GM12878 (cell line): ENCODE measurements around the gene DDX50. TPM values are rescaled to one million over a fixed set of nuclear protein-coding genes. Genes with fewer than 3 reads are reported as not detected.
A peak's percentile ranks its signal among the peaks of the same experiment; 100 is the strongest.

Source experiments
- BMI1 ChIP-seq: fragments of 450-650 bp; IDR thresholded peaks from 2 replicates; pipeline ENCODE4 v1.6.1; 2016; ENCODE audit warnings: mild to moderate bottlenecking, moderate library complexity, borderline replicate concordance
- FOS ChIP-seq: IDR thresholded peaks from 3 replicates; pipeline ENCODE4 v1.6.1; 2011; ENCODE audit warnings: borderline replicate concordance; ENCODE audit not compliant: insufficient read length; ENCODE audit errors: extremely low read depth
- GATAD2B ChIP-seq: fragments of 450-650 bp; conservative IDR thresholded peaks from 2 replicates; pipeline ENCODE4 v1.6.1; 2017; ENCODE audit warnings: low read depth, mild to moderate bottlenecking, moderate library complexity
- HDGF ChIP-seq: fragments of 450-650 bp; IDR thresholded peaks from 2 replicates; pipeline ENCODE4 v1.6.1; 2016; ENCODE audit warnings: antibody characterized with exemption
- RB1 ChIP-seq: fragments of 450-650 bp; formaldehyde crosslinking; IDR thresholded peaks from 2 replicates; pipeline ENCODE4 v1.6.1; 2017; ENCODE audit warnings: mild to moderate bottlenecking, borderline replicate concordance
- SMAD5 ChIP-seq: IDR thresholded peaks from 2 replicates; pipeline ENCODE4 v1.6.1; 2016; ENCODE audit warnings: antibody characterized with exemption, low read depth
- SP1 ChIP-seq: IDR thresholded peaks from one replicate; pipeline ENCODE4 v1.6.1; 2011; ENCODE audit warnings: low read depth, low read length
- ZNF207 ChIP-seq: fragments of 450-650 bp; IDR thresholded peaks from 2 replicates; pipeline ENCODE4 v1.6.1; 2014; ENCODE audit warnings: antibody characterized with exemption, mild to moderate bottlenecking, borderline replicate concordance
- polyA plus RNA-seq, 11 experiments: library from polyadenylated mRNA; depleted of rRNA in 4 of 11; unstranded in 6 of 11; stranded (reverse) in 5 of 11; fragments of >200 nt; fragmentation: Nextera tagmentation in 4 of 11; fragmentation: Illumina TruSeq in 1 of 11; extraction: Ambion mirVana in 4 of 11; extraction: Trizol in 1 of 11; gene quantifications; 1 replicate in 1 of 11; 2 replicates in 10 of 11; pipeline versions ENCODE4 v1.2.1 to v1.2.3, GENCODE V29; 2011 to 2016; ENCODE audit warnings: inconsistent platforms in 2 of 11, missing spikeins in 2 of 11, low read depth in 1 of 11
- total RNA-seq, 4 experiments: library from RNA; depleted of rRNA in 3 of 4; stranded (reverse); fragments of >200 nt in 3 of 4; fragmentation: Illumina TruSeq in 1 of 4; extraction: Trizol in 1 of 4; gene quantifications; 2 replicates each; pipeline versions ENCODE4 v1.2.1 to v1.2.3, GENCODE V29; 2013 to 2021
- TF ChIP-seq, protein P1 (sequence below): IDR thresholded peaks from 2 replicates; pipeline ENCODE4 v1.6.1; 2012; ENCODE audit warnings: low read depth, low read length, improper control_type of control experiment
- TF ChIP-seq, protein P2 (sequence below): fragments of 450-650 bp; IDR thresholded peaks from 2 replicates; pipeline ENCODE4 v1.6.1; 2017; ENCODE audit warnings: low read depth, mild to moderate bottlenecking, moderate library complexity
- TF ChIP-seq, protein P3 (sequence below): fragments of 450-650 bp; IDR thresholded peaks from 2 replicates; pipeline ENCODE4 v1.6.1; 2016; ENCODE audit warnings: mild to moderate bottlenecking

The DDX50 gene
- total and polyA plus RNA-seq, 10 of the 15 experiments (the other 5 are each of a cell fraction or from before 2014, with no cell fraction given), result 24.9 to 52.0 (median 36.8) TPM

DNA sequence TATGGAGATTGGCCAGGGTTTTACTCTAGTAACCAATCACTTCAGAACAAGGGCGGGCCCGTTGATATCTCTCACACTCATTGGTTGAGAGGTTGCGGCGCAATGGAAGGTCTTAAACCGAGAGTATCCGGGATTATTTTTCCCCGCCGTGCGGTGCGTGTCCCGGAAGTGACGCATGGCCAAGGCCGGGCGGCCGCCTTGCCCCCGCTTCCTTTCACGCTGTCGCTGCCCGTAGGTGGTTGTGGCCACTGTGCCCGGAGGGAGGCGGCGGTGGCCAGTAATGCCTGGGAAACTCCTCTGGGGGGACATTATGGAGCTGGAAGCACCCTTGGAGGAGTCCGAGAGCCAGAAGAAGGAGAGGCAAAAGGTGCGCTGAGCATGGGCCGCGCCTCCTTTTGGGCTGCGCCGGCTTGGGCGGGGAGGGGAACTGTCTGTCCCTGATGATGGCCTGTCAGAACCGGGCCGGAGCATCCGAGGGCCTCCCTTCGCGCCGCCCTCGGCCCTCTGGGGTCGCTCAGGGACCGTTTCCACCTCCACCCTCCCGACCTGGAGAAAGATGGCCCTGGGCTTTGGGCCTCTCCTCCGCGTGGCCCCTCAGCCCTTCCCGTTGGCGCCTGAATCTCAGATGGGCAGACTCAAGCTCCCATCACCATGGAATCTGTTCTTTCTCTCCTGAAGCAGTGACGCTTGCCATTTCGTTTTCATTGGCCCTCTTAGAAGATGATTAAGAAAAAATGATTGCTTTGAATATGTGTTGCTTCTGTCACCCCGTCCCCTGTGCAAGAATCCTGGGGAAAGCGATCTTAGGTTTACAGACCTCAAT lies at the start of gene DDX50 (continued):
- TF ChIP-seq, protein P1, sequence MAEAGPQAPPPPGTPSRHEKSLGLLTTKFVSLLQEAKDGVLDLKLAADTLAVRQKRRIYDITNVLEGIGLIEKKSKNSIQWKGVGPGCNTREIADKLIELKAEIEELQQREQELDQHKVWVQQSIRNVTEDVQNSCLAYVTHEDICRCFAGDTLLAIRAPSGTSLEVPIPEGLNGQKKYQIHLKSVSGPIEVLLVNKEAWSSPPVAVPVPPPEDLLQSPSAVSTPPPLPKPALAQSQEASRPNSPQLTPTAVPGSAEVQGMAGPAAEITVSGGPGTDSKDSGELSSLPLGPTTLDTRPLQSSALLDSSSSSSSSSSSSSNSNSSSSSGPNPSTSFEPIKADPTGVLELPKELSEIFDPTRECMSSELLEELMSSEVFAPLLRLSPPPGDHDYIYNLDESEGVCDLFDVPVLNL, result peak; percentile 32; the same call in 1 of the 2 replicates
- TF ChIP-seq, protein P2, sequence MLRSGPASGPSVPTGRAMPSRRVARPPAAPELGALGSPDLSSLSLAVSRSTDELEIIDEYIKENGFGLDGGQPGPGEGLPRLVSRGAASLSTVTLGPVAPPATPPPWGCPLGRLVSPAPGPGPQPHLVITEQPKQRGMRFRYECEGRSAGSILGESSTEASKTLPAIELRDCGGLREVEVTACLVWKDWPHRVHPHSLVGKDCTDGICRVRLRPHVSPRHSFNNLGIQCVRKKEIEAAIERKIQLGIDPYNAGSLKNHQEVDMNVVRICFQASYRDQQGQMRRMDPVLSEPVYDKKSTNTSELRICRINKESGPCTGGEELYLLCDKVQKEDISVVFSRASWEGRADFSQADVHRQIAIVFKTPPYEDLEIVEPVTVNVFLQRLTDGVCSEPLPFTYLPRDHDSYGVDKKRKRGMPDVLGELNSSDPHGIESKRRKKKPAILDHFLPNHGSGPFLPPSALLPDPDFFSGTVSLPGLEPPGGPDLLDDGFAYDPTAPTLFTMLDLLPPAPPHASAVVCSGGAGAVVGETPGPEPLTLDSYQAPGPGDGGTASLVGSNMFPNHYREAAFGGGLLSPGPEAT, result no peak; the same call in 1 of the 2 replicates
- TF ChIP-seq SMAD5, result peak; percentile 91
- TF ChIP-seq RB1, result peak; percentile 20; the same call in 1 of the 2 replicates
- TF ChIP-seq, protein P3, sequence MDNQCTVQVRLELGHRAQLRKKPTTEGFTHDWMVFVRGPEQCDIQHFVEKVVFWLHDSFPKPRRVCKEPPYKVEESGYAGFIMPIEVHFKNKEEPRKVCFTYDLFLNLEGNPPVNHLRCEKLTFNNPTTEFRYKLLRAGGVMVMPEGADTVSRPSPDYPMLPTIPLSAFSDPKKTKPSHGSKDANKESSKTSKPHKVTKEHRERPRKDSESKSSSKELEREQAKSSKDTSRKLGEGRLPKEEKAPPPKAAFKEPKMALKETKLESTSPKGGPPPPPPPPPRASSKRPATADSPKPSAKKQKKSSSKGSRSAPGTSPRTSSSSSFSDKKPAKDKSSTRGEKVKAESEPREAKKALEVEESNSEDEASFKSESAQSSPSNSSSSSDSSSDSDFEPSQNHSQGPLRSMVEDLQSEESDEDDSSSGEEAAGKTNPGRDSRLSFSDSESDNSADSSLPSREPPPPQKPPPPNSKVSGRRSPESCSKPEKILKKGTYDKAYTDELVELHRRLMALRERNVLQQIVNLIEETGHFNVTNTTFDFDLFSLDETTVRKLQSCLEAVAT, result peak; percentile 14; the same call in 1 of the 2 replicates
- no peak for TF ChIP-seq BMI1
- TF ChIP-seq HDGF, result peak; percentile 58; the same call in 1 of the 2 replicates
- peak; percentile 92 for TF ChIP-seq SP1
- TF ChIP-seq GATAD2B, result peak; percentile 57
- peak; percentile 82 for TF ChIP-seq FOS
- no peak for TF ChIP-seq ZNF207
